ENCODE data around the gene LPP. TPM values are rescaled to one million over a fixed set of nuclear protein-coding genes. Genes with fewer than 3 reads are reported as not detected.

The LPP gene
- total RNA-seq, 2 donors from 2014 or later = 46.6 to 92.4 TPM

GRCh38 chr3:188187053-188187452 lies 33.1 kb downstream of the LPP start:
- ATAC-seq (replicated peaks) = no peak
- no peaks in the 10 kb centered on the region for H3K9me3 Mint-ChIP-seq
- no peak overlapping the region for H3K4me3 Mint-ChIP-seq
- no peak overlapping the region for H3K27ac Mint-ChIP-seq
- no peaks in the 10 kb centered on the region for H3K27me3 Mint-ChIP-seq
- H3K4me1 Mint-ChIP-seq = peaks cover 26% of the 10 kb centered on the region
- peaks cover 11% of the 10 kb centered on the region for H3K36me3 Mint-ChIP-seq (ENCODE audit: low read depth)

GRCh38 chr3:188188911-188189310 lies 35.0 kb downstream of the LPP start:
- peak; percentile 15 for ATAC-seq (replicated peaks)
- peaks cover 20% of the 10 kb centered on the region for H3K36me3 Mint-ChIP-seq (ENCODE audit: low read depth)
- H3K4me1 Mint-ChIP-seq = peaks cover 31% of the 10 kb centered on the region
- no peaks in the 10 kb centered on the region for H3K27me3 Mint-ChIP-seq
- no peaks in the 10 kb centered on the region for H3K9me3 Mint-ChIP-seq
- H3K4me3 Mint-ChIP-seq = peak overlapping the region; percentile 61
- peak overlapping the region; percentile 83 for H3K27ac Mint-ChIP-seq

GRCh38 chr3:188191460-188191859 lies 37.5 kb downstream of the LPP start:
- Mint-ChIP-seq H3K36me3 (ENCODE audit: low read depth) (peaks cover 20% of the 10 kb centered on the region), H3K27me3 (no peaks in the 10 kb centered on the region), H3K27ac (no peak overlapping the region), H3K4me3 (no peak overlapping the region), H3K9me3 (no peaks in the 10 kb centered on the region), H3K4me1 (peaks cover 35% of the 10 kb centered on the region)
- no peak for ATAC-seq (replicated peaks)

GRCh38 chr3:188192034-188192433 lies 38.1 kb downstream of the LPP start:
- Mint-ChIP-seq H3K4me1 (peaks cover 41% of the 10 kb centered on the region), H3K4me3 (no peak overlapping the region), H3K9me3 (no peaks in the 10 kb centered on the region), H3K27ac (peak overlapping the region; percentile 6), H3K36me3 (ENCODE audit: low read depth) (peaks cover 20% of the 10 kb centered on the region), H3K27me3 (no peaks in the 10 kb centered on the region)
- ATAC-seq (replicated peaks) = no peak

GRCh38 chr3:188194332-188194731 lies 40.4 kb downstream of the LPP start:
- Mint-ChIP-seq H3K27me3 (no peaks in the 10 kb centered on the region), H3K4me3 (no peak overlapping the region), H3K27ac (no peak overlapping the region), H3K4me1 (peaks cover 43% of the 10 kb centered on the region), H3K36me3 (ENCODE audit: low read depth) (peaks cover 20% of the 10 kb centered on the region), H3K9me3 (no peaks in the 10 kb centered on the region)
- ATAC-seq (replicated peaks) = no peak

GRCh38 chr3:188196232-188196990 lies 42.5 kb downstream of the LPP start:
- H3K9me3 Mint-ChIP-seq = no peaks in the 10 kb centered on the region

GRCh38 chr3:188197388-188197847 lies 43.5 kb downstream of the LPP start:
- H3K36me3 Mint-ChIP-seq (ENCODE audit: low read depth) = peaks cover 9% of the 10 kb centered on the region
- H3K27me3 Mint-ChIP-seq = no peaks in the 10 kb centered on the region
- peak; percentile 72 for ATAC-seq (replicated peaks)
- no peak overlapping the region for H3K27ac Mint-ChIP-seq
- no peak overlapping the region for H3K4me3 Mint-ChIP-seq
- H3K9me3 Mint-ChIP-seq = no peaks in the 10 kb centered on the region
- H3K4me1 Mint-ChIP-seq = peaks cover 35% of the 10 kb centered on the region

More at GRCh38 chr3:188196232-188196990, 42.5 kb downstream of the LPP start:
- no peaks in the 10 kb centered on the region for H3K27me3 Mint-ChIP-seq
- H3K27ac Mint-ChIP-seq = no peak overlapping the region
- no peak for ATAC-seq (replicated peaks)
- no peak overlapping the region for H3K4me3 Mint-ChIP-seq
- H3K4me1 Mint-ChIP-seq = peaks cover 32% of the 10 kb centered on the region
- H3K36me3 Mint-ChIP-seq (ENCODE audit: low read depth) = peaks cover 14% of the 10 kb centered on the region

GRCh38 chr3:188198001-188198400 lies 44.0 kb downstream of the LPP start:
- peaks cover 35% of the 10 kb centered on the region for H3K4me1 Mint-ChIP-seq
- H3K36me3 Mint-ChIP-seq (ENCODE audit: low read depth) = peaks cover 4% of the 10 kb centered on the region
- H3K27me3 Mint-ChIP-seq = no peaks in the 10 kb centered on the region
- H3K4me3 Mint-ChIP-seq = no peak overlapping the region
- no peak for ATAC-seq (replicated peaks)
- no peaks in the 10 kb centered on the region for H3K9me3 Mint-ChIP-seq
- H3K27ac Mint-ChIP-seq = no peak overlapping the region

GRCh38 chr3:188198760-188199327 lies 44.9 kb downstream of the LPP start:
- H3K27me3 Mint-ChIP-seq = no peaks in the 10 kb centered on the region
- peaks cover 35% of the 10 kb centered on the region for H3K4me1 Mint-ChIP-seq
- H3K27ac Mint-ChIP-seq = no peak overlapping the region
- ATAC-seq (replicated peaks) = no peak
- no peaks in the 10 kb centered on the region for H3K9me3 Mint-ChIP-seq
- H3K36me3 Mint-ChIP-seq (ENCODE audit: low read depth) = no peaks in the 10 kb centered on the region
- H3K4me3 Mint-ChIP-seq = no peak overlapping the region

- Mint-ChIP-seq H3K27me3 (no peaks in the 10 kb centered on the region), H3K9me3 (no peaks in the 10 kb centered on the region), H3K36me3 (ENCODE audit: low read depth) (no peaks in the 10 kb centered on the region), H3K4me1 (peaks cover 35% of the 10 kb centered on the region), H3K4me3 (no peak overlapping the region), H3K27ac (no peak overlapping the region)
- no peak for ATAC-seq (replicated peaks)
These were observed 45.4 kb downstream of the LPP start for GRCh38 chr3:188199386-188199785.

- ATAC-seq (replicated peaks) = no peak
- Mint-ChIP-seq H3K4me3 (no peak overlapping the region), H3K4me1 (peaks cover 34% of the 10 kb centered on the region), H3K9me3 (no peaks in the 10 kb centered on the region), H3K27me3 (no peaks in the 10 kb centered on the region), H3K36me3 (ENCODE audit: low read depth) (no peaks in the 10 kb centered on the region), H3K27ac (no peak overlapping the region)
These were observed 46.5 kb downstream of the LPP start for GRCh38 chr3:188200481-188200880.

GRCh38 chr3:188202358-188203138 lies 48.6 kb downstream of the LPP start:
- ATAC-seq (replicated peaks) = peak; percentile 37
- H3K36me3 Mint-ChIP-seq (ENCODE audit: low read depth) = no peaks in the 10 kb centered on the region
- H3K4me1 Mint-ChIP-seq = peaks cover 21% of the 10 kb centered on the region
- H3K9me3 Mint-ChIP-seq = no peaks in the 10 kb centered on the region
- no peaks in the 10 kb centered on the region for H3K27me3 Mint-ChIP-seq
- peak overlapping the region; percentile 5 for H3K27ac Mint-ChIP-seq
- no peak overlapping the region for H3K4me3 Mint-ChIP-seq

- H3K27me3 Mint-ChIP-seq = no peaks in the 10 kb centered on the region
- peaks cover 7% of the 10 kb centered on the region for H3K36me3 Mint-ChIP-seq (ENCODE audit: low read depth)
- no peaks in the 10 kb centered on the region for H3K9me3 Mint-ChIP-seq
- H3K4me3 Mint-ChIP-seq = no peak overlapping the region
- no peak for ATAC-seq (replicated peaks)
- peaks cover 21% of the 10 kb centered on the region for H3K4me1 Mint-ChIP-seq
- no peak overlapping the region for H3K27ac Mint-ChIP-seq
These were observed 50.6 kb downstream of the LPP start for GRCh38 chr3:188204526-188204925.

GRCh38 chr3:188205992-188206416 lies 52.0 kb downstream of the LPP start:
- Mint-ChIP-seq H3K4me3 (no peak overlapping the region), H3K4me1 (peaks cover 21% of the 10 kb centered on the region), H3K36me3 (ENCODE audit: low read depth) (peaks cover 13% of the 10 kb centered on the region), H3K9me3 (no peaks in the 10 kb centered on the region), H3K27me3 (no peaks in the 10 kb centered on the region), H3K27ac (no peak overlapping the region)
- ATAC-seq (replicated peaks) = no peak

Data from activated T-helper 17 cell treated with anti-CD3 and anti-CD28 coated beads, Interleukin-2, amount 50 U/mL, for 72 hours (primary cell).